HepG2 (cell line): Measurements from ENCODE around the gene LIPC. TPM values are rescaled to one million over a fixed set of nuclear protein-coding genes. Genes with fewer than 3 reads are reported as not detected.

Source experiments
- CREB1 ChIP-seq, 2 experiments: fragments of 450-650 bp in 1 of 2; IDR thresholded peaks; 2 replicates each; pipeline ENCODE4 v1.6.1; 2016 to 2017; ENCODE audit warnings: control low read depth in 1 of 2, mild to moderate bottlenecking in 1 of 2, missing compliant biosample characterization in 1 of 2, missing genetic modification characterization in 1 of 2
- HDAC1 ChIP-seq: sonication (generic); formaldehyde crosslinking; IDR thresholded peaks from 2 replicates; pipeline ENCODE4 v1.5.1; 2020; ENCODE audit warnings: mild to moderate bottlenecking, missing genetic modification reagents
- HDAC2 ChIP-seq: sonication (generic); formaldehyde crosslinking; IDR thresholded peaks from 2 replicates; pipeline ENCODE4 v1.4.0; 2020; ENCODE audit warnings: missing genetic modification reagents
- NR3C1 ChIP-seq: sonication (generic); formaldehyde crosslinking; IDR thresholded peaks from 2 replicates; pipeline ENCODE4 v1.4.0; 2020; ENCODE audit warnings: missing genetic modification reagents
- PLRG1 ChIP-seq: fragments of 450-650 bp; conservative IDR thresholded peaks from 2 replicates; pipeline ENCODE4 v1.6.1; 2016
- RARG ChIP-seq: sonication (generic); formaldehyde crosslinking; IDR thresholded peaks from 2 replicates; pipeline ENCODE4 v1.4.0; 2020; ENCODE audit warnings: low read depth, mild to moderate bottlenecking, missing genetic modification reagents
- RBM39 ChIP-seq: fragments of 200-400 bp; formaldehyde crosslinking; IDR thresholded peaks from one replicate; pipeline ENCODE4 v1.6.1; 2018; ENCODE audit warnings: antibody characterized with exemption, mild to moderate bottlenecking, low read depth, low read length; ENCODE audit not compliant: poor library complexity, severe bottlenecking
- RXRA ChIP-seq: sonication (generic); formaldehyde crosslinking; IDR thresholded peaks from 2 replicates; pipeline ENCODE4 v1.5.1; 2020; ENCODE audit warnings: missing genetic modification reagents
- SKI ChIP-seq: fragments of 450-650 bp; IDR thresholded peaks from one replicate; pipeline ENCODE4 v1.6.1; 2018; ENCODE audit warnings: mild to moderate bottlenecking; ENCODE audit not compliant: partially characterized antibody
- SOX5 ChIP-seq: IDR thresholded peaks from 2 replicates; pipeline ENCODE4 v1.6.1; 2016; ENCODE audit warnings: borderline replicate concordance
- SP2 ChIP-seq: sonication (generic); formaldehyde crosslinking; IDR thresholded peaks from 2 replicates; pipeline ENCODE4 v1.5.1; 2020; ENCODE audit warnings: mild to moderate bottlenecking, missing genetic modification reagents
- WIZ ChIP-seq: sonication (generic); formaldehyde crosslinking; IDR thresholded peaks from 2 replicates; pipeline ENCODE4 v1.5.1; 2020; ENCODE audit warnings: mild to moderate bottlenecking, missing genetic modification reagents
- ZBTB21 ChIP-seq: sonication (generic); formaldehyde crosslinking; IDR thresholded peaks from 2 replicates; pipeline ENCODE4 v1.4.0; 2020; ENCODE audit warnings: missing genetic modification reagents
- ZFP36L1 ChIP-seq: sonication (generic); formaldehyde crosslinking; IDR thresholded peaks from 2 replicates; pipeline ENCODE4 v1.8.0; 2022; ENCODE audit warnings: mild to moderate bottlenecking, missing genetic modification reagents, moderate library complexity
- ZNF12 ChIP-seq: sonication (generic); formaldehyde crosslinking; IDR thresholded peaks from 2 replicates; pipeline ENCODE4 v1.5.0; 2020; ENCODE audit warnings: missing genetic modification reagents
- ZNF550 ChIP-seq: sonication (generic); formaldehyde crosslinking; IDR thresholded peaks from 2 replicates; pipeline ENCODE4 v1.4.0; 2020; ENCODE audit warnings: mild to moderate bottlenecking, missing genetic modification reagents, borderline replicate concordance
- ZNF746 ChIP-seq: sonication (generic); formaldehyde crosslinking; IDR thresholded peaks from 2 replicates; pipeline ENCODE4 v1.8.0; 2022; ENCODE audit warnings: mild to moderate bottlenecking, missing genetic modification reagents
- ZNF777 ChIP-seq: sonication (generic); formaldehyde crosslinking; IDR thresholded peaks from 2 replicates; pipeline ENCODE4 v1.4.0; 2020; ENCODE audit warnings: missing genetic modification reagents
- ZSCAN30 ChIP-seq: sonication (generic); formaldehyde crosslinking; IDR thresholded peaks from 2 replicates; pipeline ENCODE4 v1.5.0; 2020; ENCODE audit warnings: mild to moderate bottlenecking, missing genetic modification reagents
- polyA plus RNA-seq, 8 experiments: library from polyadenylated mRNA; depleted of rRNA in 3 of 8; stranded (reverse) in 7 of 8; unstranded in 1 of 8; fragments of >200 nt; fragmentation: Illumina TruSeq in 4 of 8; extraction: Trizol in 4 of 8; gene quantifications; 2 replicates each; pipeline versions ENCODE4 v1.2.1 to v1.2.3, GENCODE V29; 2011 to 2016; ENCODE audit warnings: low read depth in 4 of 8, missing spikeins in 1 of 8, mixed read lengths in 1 of 8; ENCODE audit not compliant: insufficient read depth in 1 of 8
- total RNA-seq, 5 experiments: library from RNA; depleted of rRNA; stranded (reverse); fragments of >200 nt; fragmentation: Illumina TruSeq; extraction: Trizol; gene quantifications; 2 replicates each; pipeline ENCODE4 v1.2.3, GENCODE V29; 2016; ENCODE audit warnings: low read depth in 1 of 5
- TF ChIP-seq, protein P1 (sequence below): sonication (generic); formaldehyde crosslinking; IDR thresholded peaks from 2 replicates; pipeline ENCODE4 v1.4.0; 2020; ENCODE audit warnings: missing genetic modification reagents
- TF ChIP-seq, protein P2 (sequence below): IDR thresholded peaks from 2 replicates; pipeline ENCODE4 v1.6.1; 2012; ENCODE audit warnings: inconsistent platforms
- TF ChIP-seq, protein P3 (sequence below): sonication (generic); formaldehyde crosslinking; conservative IDR thresholded peaks from 2 replicates; pipeline ENCODE4 v1.4.0; 2020; ENCODE audit warnings: missing genetic modification reagents
- TF ChIP-seq, protein P4 (sequence below): sonication (generic); formaldehyde crosslinking; IDR thresholded peaks from 2 replicates; pipeline ENCODE4 v1.5.0; 2020; ENCODE audit warnings: missing genetic modification reagents, mild to moderate bottlenecking, borderline replicate concordance
- TF ChIP-seq, protein P5 (sequence below): sonication (generic); formaldehyde crosslinking; IDR thresholded peaks from 2 replicates; pipeline ENCODE4 v1.4.0; 2020; ENCODE audit warnings: missing genetic modification reagents

LIPC gene
- total and polyA plus RNA-seq, 2 of the 13 experiments (the other 11 are each of a cell fraction or from before 2014, with no cell fraction given), result 26.0 to 38.0 TPM

DNA sequence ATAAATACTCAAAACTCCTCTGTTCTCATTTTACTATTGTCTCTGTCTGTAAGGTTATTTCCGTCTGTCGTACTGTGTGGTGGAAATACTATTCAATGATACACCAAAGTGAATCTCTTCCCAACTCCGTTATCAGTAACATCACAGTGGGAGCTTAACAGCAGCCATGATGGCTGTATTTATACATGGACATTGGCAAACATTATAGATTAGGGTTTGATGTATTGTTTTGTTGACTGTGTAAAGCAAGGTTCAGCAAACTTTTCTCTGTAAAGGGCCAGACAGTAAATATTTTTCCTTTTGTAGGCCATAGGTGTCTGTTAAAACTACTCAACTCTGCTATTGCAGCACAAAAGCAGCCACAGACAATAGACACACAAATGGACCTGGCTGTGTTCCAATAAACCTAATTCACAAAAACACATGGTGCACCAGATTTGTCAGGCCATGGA, 23.2 kb downstream of the LIPC start (continued):
- TF ChIP-seq ZNF550, result no peak
- no peak for TF ChIP-seq SP2 (CRISPR knock-in tag)
- TF ChIP-seq, protein P1, sequence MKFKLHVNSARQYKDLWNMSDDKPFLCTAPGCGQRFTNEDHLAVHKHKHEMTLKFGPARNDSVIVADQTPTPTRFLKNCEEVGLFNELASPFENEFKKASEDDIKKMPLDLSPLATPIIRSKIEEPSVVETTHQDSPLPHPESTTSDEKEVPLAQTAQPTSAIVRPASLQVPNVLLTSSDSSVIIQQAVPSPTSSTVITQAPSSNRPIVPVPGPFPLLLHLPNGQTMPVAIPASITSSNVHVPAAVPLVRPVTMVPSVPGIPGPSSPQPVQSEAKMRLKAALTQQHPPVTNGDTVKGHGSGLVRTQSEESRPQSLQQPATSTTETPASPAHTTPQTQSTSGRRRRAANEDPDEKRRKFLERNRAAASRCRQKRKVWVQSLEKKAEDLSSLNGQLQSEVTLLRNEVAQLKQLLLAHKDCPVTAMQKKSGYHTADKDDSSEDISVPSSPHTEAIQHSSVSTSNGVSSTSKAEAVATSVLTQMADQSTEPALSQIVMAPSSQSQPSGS (CRISPR knock-in tag), result 0 out of 2 replicates have a peak, but pooled peaks have one; percentile 24
- TF ChIP-seq, protein P2, sequence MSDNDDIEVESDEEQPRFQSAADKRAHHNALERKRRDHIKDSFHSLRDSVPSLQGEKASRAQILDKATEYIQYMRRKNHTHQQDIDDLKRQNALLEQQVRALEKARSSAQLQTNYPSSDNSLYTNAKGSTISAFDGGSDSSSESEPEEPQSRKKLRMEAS, result no peak
- no peak for TF ChIP-seq ZNF746 (CRISPR knock-in tag)
- no peak for TF ChIP-seq ZSCAN30
- peak; percentile 77; the same call in 1 of the 2 replicates for TF ChIP-seq HDAC2 (CRISPR knock-in tag)
- TF ChIP-seq, protein P3, sequence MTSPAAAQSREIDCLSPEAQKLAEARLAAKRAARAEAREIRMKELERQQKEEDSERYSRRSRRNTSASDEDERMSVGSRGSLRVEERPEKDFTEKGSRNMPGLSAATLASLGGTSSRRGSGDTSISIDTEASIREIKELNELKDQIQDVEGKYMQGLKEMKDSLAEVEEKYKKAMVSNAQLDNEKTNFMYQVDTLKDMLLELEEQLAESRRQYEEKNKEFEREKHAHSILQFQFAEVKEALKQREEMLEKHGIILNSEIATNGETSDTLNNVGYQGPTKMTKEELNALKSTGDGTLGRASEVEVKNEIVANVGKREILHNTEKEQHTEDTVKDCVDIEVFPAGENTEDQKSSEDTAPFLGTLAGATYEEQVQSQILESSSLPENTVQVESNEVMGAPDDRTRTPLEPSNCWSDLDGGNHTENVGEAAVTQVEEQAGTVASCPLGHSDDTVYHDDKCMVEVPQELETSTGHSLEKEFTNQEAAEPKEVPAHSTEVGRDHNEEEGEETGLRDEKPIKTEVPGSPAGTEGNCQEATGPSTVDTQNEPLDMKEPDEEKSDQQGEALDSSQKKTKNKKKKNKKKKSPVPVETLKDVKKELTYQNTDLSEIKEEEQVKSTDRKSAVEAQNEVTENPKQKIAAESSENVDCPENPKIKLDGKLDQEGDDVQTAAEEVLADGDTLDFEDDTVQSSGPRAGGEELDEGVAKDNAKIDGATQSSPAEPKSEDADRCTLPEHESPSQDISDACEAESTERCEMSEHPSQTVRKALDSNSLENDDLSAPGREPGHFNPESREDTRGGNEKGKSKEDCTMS (CRISPR knock-in tag), result no peak
- TF ChIP-seq SOX5 (CRISPR knock-in tag), result peak; percentile 95
- TF ChIP-seq RXRA (CRISPR knock-in tag), result no peak; the same call in 1 of the 2 replicates
- TF ChIP-seq ZNF12 (CRISPR knock-in tag), result no peak
- TF ChIP-seq, protein P4, sequence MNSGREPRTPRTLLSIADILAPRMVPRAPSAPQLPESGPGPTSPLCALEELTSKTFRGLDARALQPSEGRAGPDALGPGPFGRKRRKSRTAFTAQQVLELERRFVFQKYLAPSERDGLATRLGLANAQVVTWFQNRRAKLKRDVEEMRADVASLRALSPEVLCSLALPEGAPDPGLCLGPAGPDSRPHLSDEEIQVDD (CRISPR knock-in tag), result no peak
- no peak for TF ChIP-seq CREB1 (IDR thresholded peaks at IDR 0.05)
- 0 out of 2 replicates have a peak, but pooled peaks have one; percentile 39 for TF ChIP-seq CREB1 (CRISPR knock-in tag; IDR thresholded peaks at IDR 0.05)
- TF ChIP-seq WIZ (CRISPR knock-in tag), result no peak
- TF ChIP-seq PLRG1, result no peak
- peak; percentile 66 for TF ChIP-seq HDAC1 (CRISPR knock-in tag)
- TF ChIP-seq, protein P5, sequence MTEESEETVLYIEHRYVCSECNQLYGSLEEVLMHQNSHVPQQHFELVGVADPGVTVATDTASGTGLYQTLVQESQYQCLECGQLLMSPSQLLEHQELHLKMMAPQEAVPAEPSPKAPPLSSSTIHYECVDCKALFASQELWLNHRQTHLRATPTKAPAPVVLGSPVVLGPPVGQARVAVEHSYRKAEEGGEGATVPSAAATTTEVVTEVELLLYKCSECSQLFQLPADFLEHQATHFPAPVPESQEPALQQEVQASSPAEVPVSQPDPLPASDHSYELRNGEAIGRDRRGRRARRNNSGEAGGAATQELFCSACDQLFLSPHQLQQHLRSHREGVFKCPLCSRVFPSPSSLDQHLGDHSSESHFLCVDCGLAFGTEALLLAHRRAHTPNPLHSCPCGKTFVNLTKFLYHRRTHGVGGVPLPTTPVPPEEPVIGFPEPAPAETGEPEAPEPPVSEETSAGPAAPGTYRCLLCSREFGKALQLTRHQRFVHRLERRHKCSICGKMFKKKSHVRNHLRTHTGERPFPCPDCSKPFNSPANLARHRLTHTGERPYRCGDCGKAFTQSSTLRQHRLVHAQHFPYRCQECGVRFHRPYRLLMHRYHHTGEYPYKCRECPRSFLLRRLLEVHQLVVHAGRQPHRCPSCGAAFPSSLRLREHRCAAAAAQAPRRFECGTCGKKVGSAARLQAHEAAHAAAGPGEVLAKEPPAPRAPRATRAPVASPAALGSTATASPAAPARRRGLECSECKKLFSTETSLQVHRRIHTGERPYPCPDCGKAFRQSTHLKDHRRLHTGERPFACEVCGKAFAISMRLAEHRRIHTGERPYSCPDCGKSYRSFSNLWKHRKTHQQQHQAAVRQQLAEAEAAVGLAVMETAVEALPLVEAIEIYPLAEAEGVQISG (CRISPR knock-in tag), result no peak
- no peak for TF ChIP-seq ZBTB21 (CRISPR knock-in tag)
- TF ChIP-seq RBM39, result no peak
- TF ChIP-seq ZFP36L1, result no peak
- TF ChIP-seq ZNF777 (CRISPR knock-in tag), result no peak
- TF ChIP-seq SKI, result peak; percentile 98
- TF ChIP-seq RARG (CRISPR knock-in tag), result no peak
- no peak for TF ChIP-seq NR3C1 (CRISPR knock-in tag)
